PFSK-1 (cell line): ENCODE data around the gene SLC7A10.

Experiments
- FOXP2 ChIP-seq: optimal IDR thresholded peaks from 2 replicates; pipeline ENCODE3; 2011; ENCODE audit warnings: borderline replicate concordance, control low read depth, inconsistent platforms; ENCODE audit not compliant: insufficient read depth; ENCODE audit errors: extremely low read length, extremely low read depth
- POLR2AphosphoS5 ChIP-seq: IDR thresholded peaks from 2 replicates; pipeline ENCODE4 v1.6.1; 2012; ENCODE audit warnings: low read depth, mild to moderate bottlenecking, control low read depth, low read length, moderate library complexity
- REST ChIP-seq, 2 experiments: IDR thresholded peaks; 2 replicates each; pipeline versions ENCODE4 v1.6.1 to v1.8.0; 2011 to 2012; ENCODE audit warnings: low read depth in 2 of 2, low read length in 2 of 2, control low read depth in 1 of 2, inconsistent platforms in 1 of 2, mild to moderate bottlenecking in 1 of 2, moderate library complexity in 1 of 2; ENCODE audit not compliant: insufficient read depth in 1 of 2
- SIN3A ChIP-seq: IDR thresholded peaks from 2 replicates; pipeline ENCODE4 v1.6.1; 2012; ENCODE audit warnings: mild to moderate bottlenecking, low read length, moderate library complexity, borderline replicate concordance; ENCODE audit not compliant: insufficient read depth
- TAF1 ChIP-seq: IDR thresholded peaks from 2 replicates; pipeline ENCODE4 v1.6.1; 2012; ENCODE audit warnings: low read length, control low read depth, borderline replicate concordance; ENCODE audit not compliant: insufficient read depth

SLC7A10 gene

GRCh38 chr19:33174186-33174585 lies 51.5 kb downstream of the SLC7A10 start:
- TF ChIP-seq FOXP2 (no peak), TAF1 (no peak), SIN3A (no peak), REST (IDR thresholded peaks at IDR 0.05; ENCODE audit: insufficient read depth in 1 of 2, low read depth in 2 of 2, low read length in 2 of 2) (no peak), POLR2AphosphoS5 (no peak)

GRCh38 chr19:33171916-33172359 lies 53.7 kb downstream of the SLC7A10 start:
- TF ChIP-seq FOXP2 (no peak), SIN3A (no peak), TAF1 (no peak), POLR2AphosphoS5 (no peak), REST (IDR thresholded peaks at IDR 0.05; ENCODE audit: insufficient read depth in 1 of 2, low read depth in 2 of 2, low read length in 2 of 2) (no peak)

GRCh38 chr19:33171222-33171795 lies 54.3 kb downstream of the SLC7A10 start:
- TF ChIP-seq SIN3A: no peak
- no peak for TF ChIP-seq POLR2AphosphoS5
- TF ChIP-seq FOXP2: no peak
- no peak for TF ChIP-seq REST (IDR thresholded peaks at IDR 0.05; ENCODE audit: insufficient read depth in 1 of 2, low read depth in 2 of 2, low read length in 2 of 2)
- no peak for TF ChIP-seq TAF1

GRCh38 chr19:33168528-33168927 lies 57.1 kb downstream of the SLC7A10 start:
- TF ChIP-seq REST (IDR thresholded peaks at IDR 0.05; ENCODE audit: insufficient read depth in 1 of 2, low read depth in 2 of 2, low read length in 2 of 2): no peak

GRCh38 chr19:33167438-33167837 lies 58.2 kb downstream of the SLC7A10 start:
- TF ChIP-seq REST (IDR thresholded peaks at IDR 0.05; ENCODE audit: insufficient read depth in 1 of 2, low read depth in 2 of 2, low read length in 2 of 2) (no peak), FOXP2 (no peak), TAF1 (no peak), SIN3A (no peak), POLR2AphosphoS5 (no peak)
